ENCODE measurements around the gene TTC9.

DNA sequence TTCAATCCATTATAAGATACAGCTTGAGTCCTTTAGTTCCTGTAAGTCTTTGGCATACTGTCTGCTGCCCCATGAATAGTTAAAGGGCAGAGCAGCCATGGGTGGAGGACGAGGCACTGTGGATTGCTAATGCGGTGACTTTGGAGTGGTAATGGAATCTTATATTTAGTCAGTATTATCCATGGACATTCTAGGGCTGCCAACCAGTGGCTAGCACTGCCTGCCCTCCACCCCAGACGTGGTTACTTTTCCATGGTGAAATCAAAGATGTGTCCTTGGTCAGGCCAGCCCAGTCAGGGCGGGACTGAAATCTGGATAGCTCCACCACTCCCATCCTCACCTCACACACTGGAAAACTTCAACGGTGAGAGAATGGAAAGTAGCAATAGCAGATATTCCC lies 2.3 kb downstream of the TTC9 start:
- TF ChIP-seq, protein P1, sequence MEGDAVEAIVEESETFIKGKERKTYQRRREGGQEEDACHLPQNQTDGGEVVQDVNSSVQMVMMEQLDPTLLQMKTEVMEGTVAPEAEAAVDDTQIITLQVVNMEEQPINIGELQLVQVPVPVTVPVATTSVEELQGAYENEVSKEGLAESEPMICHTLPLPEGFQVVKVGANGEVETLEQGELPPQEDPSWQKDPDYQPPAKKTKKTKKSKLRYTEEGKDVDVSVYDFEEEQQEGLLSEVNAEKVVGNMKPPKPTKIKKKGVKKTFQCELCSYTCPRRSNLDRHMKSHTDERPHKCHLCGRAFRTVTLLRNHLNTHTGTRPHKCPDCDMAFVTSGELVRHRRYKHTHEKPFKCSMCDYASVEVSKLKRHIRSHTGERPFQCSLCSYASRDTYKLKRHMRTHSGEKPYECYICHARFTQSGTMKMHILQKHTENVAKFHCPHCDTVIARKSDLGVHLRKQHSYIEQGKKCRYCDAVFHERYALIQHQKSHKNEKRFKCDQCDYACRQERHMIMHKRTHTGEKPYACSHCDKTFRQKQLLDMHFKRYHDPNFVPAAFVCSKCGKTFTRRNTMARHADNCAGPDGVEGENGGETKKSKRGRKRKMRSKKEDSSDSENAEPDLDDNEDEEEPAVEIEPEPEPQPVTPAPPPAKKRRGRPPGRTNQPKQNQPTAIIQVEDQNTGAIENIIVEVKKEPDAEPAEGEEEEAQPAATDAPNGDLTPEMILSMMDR (IDR thresholded peaks at IDR 0.05), result no peak
- no peak for TF ChIP-seq POLR2A (IDR thresholded peaks at IDR 0.05)
